K562 (cell line): ENCODE measurements around the gene SLC24A3. TPM values are rescaled to one million over a fixed set of nuclear protein-coding genes. Genes with fewer than 3 reads are reported as not detected.

Source experiments
- ATAC-seq: fragments of 200-7000 bp; cut with Tn5 transposase; 3 replicates; pipeline ENCODE4 v1.9.1; 2020; ENCODE audit warnings: moderate library complexity
- BruUV-seq: library from RNA; stranded (reverse); fragments of 400-500 nt; replicated peaks from 2 replicates; lab custom pipeline; 2021; lab: Mats Ljungman, UMichigan
- CTCF ChIA-PET: fragments of 300-600 bp; formaldehyde crosslinking; extraction: SDS; loops from one replicate; lab custom pipeline; 2021; ENCODE audit warnings: low intra/inter-chr PET ratio; lab: Yijun Ruan, JAX
- POLR2A ChIA-PET: fragments of 300-600, 350-650 bp; sonication (Branson Sonifier 250); formaldehyde crosslinking; extraction: SDS; loops from one replicate; lab custom pipeline; 2021; ENCODE audit warnings: antibody characterized with exemption, inconsistent platforms; lab: Yijun Ruan, JAX
- DNase-seq, 4 experiments: peaks; one replicate each; pipeline versions ENCODE4 v3.0.0 to v3.0.0-alpha.2; 2011 to 2018; ENCODE audit warnings: low spot score in 3 of 4, mixed read lengths in 3 of 4; ENCODE audit errors: extremely low read depth in 1 of 4
- FAIRE-seq: peaks from 2 replicates; lab custom pipeline; 2011; peaks lifted over from hg19 to GRCh38; lab: Jason Lieb, UNC
- H2AFZ ChIP-seq: 2 replicates; pipeline ENCODE4 v1.6.0; 2011; ENCODE audit warnings: low read depth, low read length, control low read depth, inconsistent platforms
- H3K27ac ChIP-seq: fragments of 200-600 bp; 3 replicates; pipeline ENCODE4 v1.8.0; 2011; ENCODE audit warnings: low read depth, mild to moderate bottlenecking, control low read depth, inconsistent platforms, low read length, moderate library complexity, mixed read lengths; ENCODE audit errors: extremely low read depth
- H3K27me3 ChIP-seq, 2 experiments: fragments of 300-600 bp in 1 of 2; 2 replicates in 1 of 2; 3 replicates in 1 of 2; pipeline versions ENCODE4 v1.6.0 to v1.8.0; 2011; ENCODE audit warnings: inconsistent platforms in 2 of 2, low read length in 2 of 2, mild to moderate bottlenecking in 1 of 2, mixed read lengths in 1 of 2, moderate library complexity in 1 of 2; ENCODE audit not compliant: control insufficient read depth in 2 of 2, insufficient read depth in 2 of 2
- H3K36me3 ChIP-seq: fragments of 300-600 bp; 3 replicates; pipeline ENCODE4 v1.8.0; 2011; ENCODE audit warnings: mild to moderate bottlenecking, low read length, inconsistent platforms; ENCODE audit not compliant: control insufficient read depth, insufficient read depth
- H3K4me1 ChIP-seq, 2 experiments: fragments of 200-600 bp in 1 of 2; replicated peaks in 1 of 2; 2 replicates in 1 of 2; 3 replicates in 1 of 2; pipeline versions ENCODE4 v1.5.1 to v1.8.0; 2011; ENCODE audit warnings: inconsistent platforms in 2 of 2, low read length in 2 of 2, mild to moderate bottlenecking in 1 of 2, mixed read lengths in 1 of 2, moderate library complexity in 1 of 2; ENCODE audit not compliant: control insufficient read depth in 2 of 2, insufficient read depth in 2 of 2
- H3K4me2 ChIP-seq: 2 replicates; pipeline ENCODE4 v1.6.1; 2011; ENCODE audit warnings: low read length, control low read depth, inconsistent platforms, mixed read lengths; ENCODE audit not compliant: insufficient read depth
- H3K4me3 ChIP-seq: fragments of 200-600 bp; sonication (generic), shearing (Covaris generic); 2 replicates; pipeline ENCODE4 v1.5.1; 2016; ENCODE audit warnings: control low read depth, inconsistent platforms
- H3K79me2 ChIP-seq: fragments of 200-600 bp; 3 replicates; pipeline ENCODE4 v1.8.0; 2011; ENCODE audit warnings: low read length, inconsistent platforms; ENCODE audit not compliant: control insufficient read depth, insufficient read depth
- H3K9ac ChIP-seq, 2 experiments: 2 replicates each; pipeline versions ENCODE4 v1.6.0 to v1.6.1; 2011; ENCODE audit warnings: low read depth in 2 of 2, low read length in 2 of 2, control low read depth in 1 of 2, inconsistent platforms in 1 of 2, mild to moderate bottlenecking in 1 of 2, mixed read lengths in 1 of 2; ENCODE audit not compliant: insufficient read depth in 1 of 2
- H3K9me1 ChIP-seq: one replicate; pipeline ENCODE4 v1.6.0; 2011; ENCODE audit warnings: inconsistent platforms, mild to moderate bottlenecking, low read length, moderate library complexity; ENCODE audit not compliant: control insufficient read depth, insufficient read depth
- H3K9me3 ChIP-seq: replicated peaks from 2 replicates; pipeline ENCODE4 v1.5.1; 2011; ENCODE audit warnings: low read depth, low read length, inconsistent platforms; ENCODE audit not compliant: control insufficient read depth, insufficient read depth
- H4K20me1 ChIP-seq: replicated peaks from 2 replicates; pipeline ENCODE4 v1.6.1; 2011; ENCODE audit warnings: low read length, inconsistent platforms, mixed read lengths; ENCODE audit not compliant: control insufficient read depth, insufficient read depth
- CBFB ChIP-seq: sonication (generic); formaldehyde crosslinking; IDR thresholded peaks from 2 replicates; pipeline ENCODE4 v1.4.0; 2020; ENCODE audit warnings: mild to moderate bottlenecking, missing genetic modification reagents
- ESRRB ChIP-seq: fragments of 250-450 bp; sonication (Bioruptor Pico); IDR thresholded peaks from 2 replicates; pipeline ENCODE4 v1.5.0; 2020; ENCODE audit warnings: mild to moderate bottlenecking, moderate library complexity, borderline replicate concordance
- GABPB1 ChIP-seq: sonication (generic); formaldehyde crosslinking; IDR thresholded peaks from 2 replicates; pipeline ENCODE4 v1.8.0; 2022; ENCODE audit warnings: mild to moderate bottlenecking, missing genetic modification reagents
- HDAC2 ChIP-seq: fragments of 450-650 bp; IDR thresholded peaks from 2 replicates; pipeline ENCODE4 v1.6.1; 2016; ENCODE audit warnings: mild to moderate bottlenecking
- IFI16 ChIP-seq: fragments of 250-450 bp; sonication (Bioruptor Pico); IDR thresholded peaks from 2 replicates; pipeline ENCODE4 v2.1.2; 2022; ENCODE audit warnings: mild to moderate bottlenecking, inconsistent platforms
- KLF6 ChIP-seq: fragments of 250-450 bp; sonication (Bioruptor Pico); IDR thresholded peaks from 2 replicates; pipeline ENCODE4 v1.4.0; 2020; ENCODE audit warnings: mild to moderate bottlenecking, moderate library complexity, borderline replicate concordance
- NR2C1 ChIP-seq, 2 experiments: fragments of 450-650 bp; IDR thresholded peaks; 2 replicates each; pipeline ENCODE4 v1.6.1; 2017; ENCODE audit warnings: mild to moderate bottlenecking in 2 of 2, antibody characterized with exemption in 1 of 2, inconsistent platforms in 1 of 2, missing compliant biosample characterization in 1 of 2, missing genetic modification characterization in 1 of 2
- RB1 ChIP-seq: fragments of 450-650 bp; IDR thresholded peaks from 2 replicates; pipeline ENCODE4 v1.6.1; 2017; ENCODE audit warnings: low read depth, mild to moderate bottlenecking
- STAG1 ChIP-seq: sonication (generic); formaldehyde crosslinking; IDR thresholded peaks from 2 replicates; pipeline ENCODE4 v1.5.0; 2020; ENCODE audit warnings: missing genetic modification reagents, borderline replicate concordance
- TAL1 ChIP-seq: fragments of 450-650 bp; IDR thresholded peaks from 2 replicates; pipeline ENCODE4 v1.6.1; 2016; ENCODE audit warnings: mild to moderate bottlenecking
- TOE1 ChIP-seq, 2 experiments: fragments of 450-650 bp in 1 of 2; sonication (generic) in 1 of 2; formaldehyde crosslinking in 1 of 2; IDR thresholded peaks; 2 replicates each; pipeline versions ENCODE4 v1.7.1 to v1.8.0; 2016 to 2022; ENCODE audit warnings: borderline replicate concordance in 2 of 2, mild to moderate bottlenecking in 2 of 2, antibody characterized with exemption in 1 of 2, inconsistent platforms in 1 of 2, low read depth in 1 of 2, missing genetic modification reagents in 1 of 2, moderate library complexity in 1 of 2
- XRCC4 ChIP-seq: IDR thresholded peaks from one replicate; pipeline ENCODE4 v1.6.1; 2011; ENCODE audit not compliant: insufficient read depth, insufficient read length; ENCODE audit errors: extremely low read depth
- ZNF184 ChIP-seq: sonication (generic); formaldehyde crosslinking; IDR thresholded peaks from 2 replicates; pipeline ENCODE4 v1.5.0; 2020; ENCODE audit warnings: missing genetic modification reagents
- ZNF274 ChIP-seq: IDR thresholded peaks from 2 replicates; pipeline ENCODE4 v1.6.1; 2011; ENCODE audit warnings: low read depth, mild to moderate bottlenecking, low read length, moderate library complexity, borderline replicate concordance
- ZNF316 ChIP-seq: fragments of 450-650 bp; IDR thresholded peaks from 2 replicates; pipeline ENCODE4 v1.6.1; 2016
- ZNF436 ChIP-seq: fragments of 250-450, 450-650 bp; sonication (Bioruptor Pico); formaldehyde crosslinking; IDR thresholded peaks from 2 replicates; pipeline ENCODE4 v1.7.0; 2020; ENCODE audit warnings: mild to moderate bottlenecking
- ZNF551 ChIP-seq: fragments of 250-450 bp; sonication (Bioruptor Pico); IDR thresholded peaks from 2 replicates; pipeline ENCODE4 v1.5.0; 2021; ENCODE audit warnings: mild to moderate bottlenecking, moderate library complexity
- WGBS: fragments of 100-300 bp; shearing (Covaris generic); methylation state at CpG from one replicate; pipeline ENCODE4 v1.1.6; 2016; ENCODE audit warnings: low coverage, mixed read lengths; ENCODE audit not compliant: insufficient coverage; ENCODE audit errors: missing lambda C conversion rate; 5-methylcytosine and 5-hydroxymethylcytosine counted together
- in situ Hi-C: fragments of 300-500 bp; cut with MboI; formaldehyde crosslinking; loops from 4 replicates; pipeline ENCODE4 v1.15.0; 2018; ENCODE audit warnings: inconsistent platforms, mixed read lengths
- intact Hi-C: fragments of 100-400 bp; cut with micrococcal nuclease; formaldehyde crosslinking; loops from 2 replicates; pipeline ENCODE4 v1.14.2; 2022
- polyA plus RNA-seq, 8 experiments: library from polyadenylated mRNA; depleted of rRNA in 4 of 8; stranded (reverse) in 5 of 8; unstranded in 3 of 8; fragments of >200 nt; fragmentation: Nextera tagmentation in 2 of 8; fragmentation: Illumina TruSeq in 1 of 8; extraction: Ambion mirVana in 2 of 8; extraction: Trizol in 1 of 8; gene quantifications; 2 replicates each; pipeline versions ENCODE4 v1.2.1 to v1.2.3, GENCODE V29; 2011 to 2014; ENCODE audit warnings: inconsistent platforms in 1 of 8, missing spikeins in 1 of 8
- total RNA-seq, 7 experiments: library from RNA; depleted of rRNA in 6 of 7; stranded (reverse); fragments of >200 nt in 6 of 7; fragmentation: Illumina TruSeq in 2 of 7; extraction: Trizol in 2 of 7; gene quantifications; 2 replicates each; pipeline versions ENCODE4 v1.2.1 to v1.2.3, GENCODE V29; 2011 to 2021; ENCODE audit warnings: low replicate concordance in 1 of 7
- TF ChIP-seq, protein P1 (sequence below): sonication (generic); formaldehyde crosslinking; IDR thresholded peaks from 2 replicates; pipeline ENCODE4 v1.4.0; 2020; ENCODE audit warnings: mild to moderate bottlenecking, missing genetic modification reagents
- TF ChIP-seq, protein P2 (sequence below): sonication (generic); IDR thresholded peaks from 2 replicates; pipeline ENCODE4 v1.6.1; 2016

The SLC24A3 gene
- total and polyA plus RNA-seq, 9 of the 15 experiments (the other 6 are each of a cell fraction or from before 2014, with no cell fraction given), result not detected

DNA sequence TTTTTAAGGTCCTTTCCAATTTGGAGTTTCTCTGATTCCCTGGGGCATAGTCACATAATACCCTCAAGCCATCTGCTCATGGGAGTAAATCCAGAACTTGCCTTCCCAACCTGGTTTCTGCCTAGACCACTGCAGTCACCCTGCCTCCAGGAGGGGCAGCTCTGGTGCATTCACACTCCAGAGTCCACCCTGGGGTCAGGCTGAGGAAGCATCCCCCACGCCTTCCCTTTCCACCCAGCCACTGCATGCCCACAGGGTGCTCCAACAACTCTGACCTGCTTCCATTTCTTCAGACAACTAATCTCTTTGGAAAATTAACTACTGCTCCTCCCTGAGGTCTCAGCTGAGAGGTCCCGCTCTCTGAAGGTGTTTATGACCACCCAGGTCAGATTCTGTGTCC lies 334.2 kb downstream of the SLC24A3 start (continued):
- TF ChIP-seq XRCC4 (no peak), ZNF551 (CRISPR knock-in tag) (no peak), NR2C1 (IDR thresholded peaks at IDR 0.05) (no peak), NR2C1 (tag; IDR thresholded peaks at IDR 0.05) (no peak), RB1 (no peak), GABPB1 (no peak)

DNA sequence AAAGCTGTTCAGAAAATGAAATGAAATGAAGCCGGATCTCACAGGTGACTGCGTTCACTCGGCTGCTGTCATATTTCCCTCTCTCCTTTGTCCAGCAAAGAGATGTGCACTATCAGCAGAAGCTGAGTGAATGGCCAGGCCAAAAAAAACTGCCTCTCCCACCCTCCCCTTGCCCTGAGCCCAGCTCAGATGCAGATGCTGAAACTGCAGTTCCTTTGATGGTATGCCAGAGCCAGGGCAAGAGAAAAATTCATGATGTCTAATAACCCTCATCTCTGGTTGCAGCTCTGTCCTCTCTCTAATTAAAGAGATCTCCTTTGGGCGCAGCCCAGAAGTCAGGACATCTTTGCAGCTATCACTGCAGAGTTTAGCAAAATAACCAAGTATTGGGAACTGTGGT lies 335.1 kb downstream of the SLC24A3 start:
- no peaks in the 10 kb centered on the region for H3K9me3 ChIP-seq
- H3K9me1 ChIP-seq, result no peaks in the 10 kb centered on the region
- H3K4me2 ChIP-seq, result no peak overlapping the region
- intact Hi-C loops (no loop called here), in situ Hi-C loops (no loop called here)
- H3K79me2 ChIP-seq, result no peaks in the 10 kb centered on the region
- no peak overlapping the region for H3K4me3 ChIP-seq
- no peak overlapping the region for H3K27ac ChIP-seq
- ATAC-seq (no peak), FAIRE-seq (no peak), DNase-seq (no peak)
- no peaks in the 10 kb centered on the region for H4K20me1 ChIP-seq
- H3K36me3 ChIP-seq, result no peaks in the 10 kb centered on the region
- H3K27me3 ChIP-seq, result no peaks in the 10 kb centered on the region
- WGBS, result 0% methylated on average over 1 of the region's 4 CpGs
- no peaks in the 10 kb centered on the region for H3K4me1 ChIP-seq
- BruUV-seq, result no TSS peak
- H3K9ac ChIP-seq, result no peak overlapping the region
- TF ChIP-seq HDAC2, result no peak
- no peak for TF ChIP-seq ESRRB (CRISPR knock-in tag)
- no peak for TF ChIP-seq KLF6 (CRISPR knock-in tag)
- TF ChIP-seq IFI16 (CRISPR knock-in tag), result no peak
- TF ChIP-seq ZNF184 (CRISPR knock-in tag), result no peak
- no peak for TF ChIP-seq ZNF316
- no peak for TF ChIP-seq CBFB (CRISPR knock-in tag)
- no peak for TF ChIP-seq TOE1 (IDR thresholded peaks at IDR 0.05; ENCODE audit: borderline replicate concordance)
- TF ChIP-seq TOE1 (CRISPR knock-in tag; IDR thresholded peaks at IDR 0.05; ENCODE audit: borderline replicate concordance, low read depth), result no peak
- no peak for TF ChIP-seq STAG1 (CRISPR knock-in tag)
- TF ChIP-seq TAL1, result no peak
- TF ChIP-seq, protein P1, sequence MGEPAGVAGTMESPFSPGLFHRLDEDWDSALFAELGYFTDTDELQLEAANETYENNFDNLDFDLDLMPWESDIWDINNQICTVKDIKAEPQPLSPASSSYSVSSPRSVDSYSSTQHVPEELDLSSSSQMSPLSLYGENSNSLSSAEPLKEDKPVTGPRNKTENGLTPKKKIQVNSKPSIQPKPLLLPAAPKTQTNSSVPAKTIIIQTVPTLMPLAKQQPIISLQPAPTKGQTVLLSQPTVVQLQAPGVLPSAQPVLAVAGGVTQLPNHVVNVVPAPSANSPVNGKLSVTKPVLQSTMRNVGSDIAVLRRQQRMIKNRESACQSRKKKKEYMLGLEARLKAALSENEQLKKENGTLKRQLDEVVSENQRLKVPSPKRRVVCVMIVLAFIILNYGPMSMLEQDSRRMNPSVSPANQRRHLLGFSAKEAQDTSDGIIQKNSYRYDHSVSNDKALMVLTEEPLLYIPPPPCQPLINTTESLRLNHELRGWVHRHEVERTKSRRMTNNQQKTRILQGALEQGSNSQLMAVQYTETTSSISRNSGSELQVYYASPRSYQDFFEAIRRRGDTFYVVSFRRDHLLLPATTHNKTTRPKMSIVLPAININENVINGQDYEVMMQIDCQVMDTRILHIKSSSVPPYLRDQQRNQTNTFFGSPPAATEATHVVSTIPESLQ (CRISPR knock-in tag), result no peak
- TF ChIP-seq ZNF274, result no peak
- TF ChIP-seq ZNF436 (CRISPR knock-in tag), result no peak
- TF ChIP-seq, protein P2, sequence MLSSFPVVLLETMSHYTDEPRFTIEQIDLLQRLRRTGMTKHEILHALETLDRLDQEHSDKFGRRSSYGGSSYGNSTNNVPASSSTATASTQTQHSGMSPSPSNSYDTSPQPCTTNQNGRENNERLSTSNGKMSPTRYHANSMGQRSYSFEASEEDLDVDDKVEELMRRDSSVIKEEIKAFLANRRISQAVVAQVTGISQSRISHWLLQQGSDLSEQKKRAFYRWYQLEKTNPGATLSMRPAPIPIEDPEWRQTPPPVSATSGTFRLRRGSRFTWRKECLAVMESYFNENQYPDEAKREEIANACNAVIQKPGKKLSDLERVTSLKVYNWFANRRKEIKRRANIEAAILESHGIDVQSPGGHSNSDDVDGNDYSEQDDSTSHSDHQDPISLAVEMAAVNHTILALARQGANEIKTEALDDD, result no peak
- POLR2A ChIA-PET, result no interaction called here
- no peak overlapping the region for H2AFZ ChIP-seq
- CTCF ChIA-PET, result no interaction called here
